AG09319 (cell line): ENCODE measurements around the gene SRBD1.

Experiments
- DNase-seq: peaks from one replicate; pipeline ENCODE4 v3.0.0-alpha.2; 2010; ENCODE audit warnings: low read depth; ENCODE audit errors: extremely low read depth
- TF ChIP-seq, protein P1 (sequence below): IDR thresholded peaks from 2 replicates; pipeline ENCODE4 v1.5.1; 2011; ENCODE audit warnings: low read depth, mild to moderate bottlenecking, inconsistent platforms, low read length, moderate library complexity

SRBD1 gene

DNA sequence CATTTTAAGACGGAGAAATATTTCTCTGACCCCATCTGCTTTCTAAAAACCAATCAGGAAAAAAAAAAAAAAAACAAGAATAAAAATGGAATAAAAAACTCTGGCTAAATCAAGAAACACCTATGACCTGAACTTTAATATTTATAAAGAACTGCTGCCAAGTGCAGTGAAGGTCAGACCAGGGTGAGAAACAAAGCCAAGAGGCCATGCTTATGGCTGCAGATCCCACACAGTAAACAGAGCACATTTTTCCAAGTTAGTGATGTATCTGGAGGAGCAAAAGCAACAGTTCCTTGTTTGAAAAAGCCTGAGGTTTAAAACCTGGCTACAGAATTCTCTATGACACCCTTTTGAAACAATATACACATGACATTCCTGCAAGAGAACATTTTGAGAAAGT, 242.3 kb downstream of the SRBD1 start:
- TF ChIP-seq, protein P1, sequence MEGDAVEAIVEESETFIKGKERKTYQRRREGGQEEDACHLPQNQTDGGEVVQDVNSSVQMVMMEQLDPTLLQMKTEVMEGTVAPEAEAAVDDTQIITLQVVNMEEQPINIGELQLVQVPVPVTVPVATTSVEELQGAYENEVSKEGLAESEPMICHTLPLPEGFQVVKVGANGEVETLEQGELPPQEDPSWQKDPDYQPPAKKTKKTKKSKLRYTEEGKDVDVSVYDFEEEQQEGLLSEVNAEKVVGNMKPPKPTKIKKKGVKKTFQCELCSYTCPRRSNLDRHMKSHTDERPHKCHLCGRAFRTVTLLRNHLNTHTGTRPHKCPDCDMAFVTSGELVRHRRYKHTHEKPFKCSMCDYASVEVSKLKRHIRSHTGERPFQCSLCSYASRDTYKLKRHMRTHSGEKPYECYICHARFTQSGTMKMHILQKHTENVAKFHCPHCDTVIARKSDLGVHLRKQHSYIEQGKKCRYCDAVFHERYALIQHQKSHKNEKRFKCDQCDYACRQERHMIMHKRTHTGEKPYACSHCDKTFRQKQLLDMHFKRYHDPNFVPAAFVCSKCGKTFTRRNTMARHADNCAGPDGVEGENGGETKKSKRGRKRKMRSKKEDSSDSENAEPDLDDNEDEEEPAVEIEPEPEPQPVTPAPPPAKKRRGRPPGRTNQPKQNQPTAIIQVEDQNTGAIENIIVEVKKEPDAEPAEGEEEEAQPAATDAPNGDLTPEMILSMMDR: no peak
- DNase-seq: no peak

DNA sequence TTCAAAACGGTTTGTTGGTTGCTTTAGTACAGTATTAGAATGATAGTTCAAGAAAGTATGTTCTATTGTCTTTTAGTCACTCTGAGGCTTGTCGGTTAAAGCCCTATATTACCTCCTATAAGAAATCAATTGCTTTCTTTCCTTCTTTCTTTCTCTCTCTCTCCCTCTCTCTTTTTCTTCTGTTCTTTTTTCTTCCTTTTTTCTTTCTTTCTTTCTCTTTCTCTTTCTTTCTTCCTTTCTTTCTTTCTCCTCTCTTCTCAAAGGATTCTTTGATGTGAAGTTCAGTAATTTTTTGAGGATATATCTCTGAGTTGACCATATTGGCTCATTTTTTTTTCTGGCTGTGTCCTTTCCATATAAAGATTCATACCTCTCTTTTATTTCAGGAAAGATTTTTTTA, 249.4 kb downstream of the SRBD1 start:
- DNase-seq: no peak
- TF ChIP-seq, protein P1: no peak

DNA sequence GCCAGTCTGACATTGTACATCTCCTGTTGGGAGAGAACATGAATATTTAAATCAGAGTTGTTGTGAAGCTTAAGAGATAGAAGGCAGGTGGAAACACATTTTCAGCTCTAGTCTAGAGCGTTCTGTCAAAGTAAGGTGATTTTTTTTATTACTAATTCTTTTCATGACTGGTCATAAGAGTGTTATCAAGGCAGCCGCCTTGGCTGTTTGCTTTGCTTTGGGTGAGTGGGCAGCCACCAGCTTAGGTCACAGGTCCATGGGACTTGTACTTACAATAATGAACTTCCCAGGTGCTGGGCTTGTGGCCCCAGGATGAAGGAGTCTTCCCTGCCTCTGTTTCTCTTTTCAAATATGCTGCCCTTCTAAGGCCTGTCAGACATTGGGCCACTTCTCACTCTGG, 256.3 kb downstream of the SRBD1 start:
- no peak for DNase-seq
- TF ChIP-seq, protein P1: no peak

DNA sequence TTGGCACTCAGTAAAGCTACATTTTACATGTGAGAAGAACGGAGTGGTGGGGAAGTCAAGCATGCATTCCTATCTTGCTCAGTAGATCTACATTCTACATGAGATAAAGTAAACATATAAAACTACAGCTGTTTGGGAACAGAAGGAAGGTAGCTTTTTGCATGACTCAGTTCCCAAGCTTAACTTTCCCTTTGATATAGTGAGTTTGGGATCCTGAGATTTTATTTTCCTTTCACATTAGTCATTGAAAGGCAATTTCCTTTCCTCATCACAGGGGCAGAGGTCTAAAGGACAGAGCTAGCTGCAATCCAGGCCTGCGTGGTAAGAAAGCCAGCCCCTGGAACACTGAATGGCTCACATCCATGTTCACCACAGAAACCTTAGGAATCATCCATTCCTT, 257.2 kb downstream of the SRBD1 start:
- TF ChIP-seq, protein P1: no peak
- peak; percentile 75 for DNase-seq

DNA sequence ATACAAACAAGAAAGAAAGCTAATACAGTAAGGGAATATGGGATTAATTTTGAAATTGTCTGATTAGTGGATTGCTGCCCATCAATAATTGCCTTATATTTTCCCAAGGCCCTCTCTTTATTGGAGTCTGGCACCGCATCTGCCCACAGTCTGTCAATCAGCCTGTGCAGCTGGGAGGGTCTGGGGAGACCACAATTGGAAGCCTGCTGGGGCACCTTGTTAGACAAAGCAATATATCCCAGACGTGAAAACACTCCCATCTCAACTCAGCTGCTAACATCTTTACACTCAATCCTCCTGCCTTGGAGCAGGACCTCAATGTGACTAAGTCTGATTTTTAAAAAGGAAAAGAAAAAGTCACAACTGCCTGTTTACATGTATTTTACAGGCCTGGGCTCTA, 258.6 kb downstream of the SRBD1 start:
- TF ChIP-seq, protein P1: no peak
- DNase-seq: no peak

DNA sequence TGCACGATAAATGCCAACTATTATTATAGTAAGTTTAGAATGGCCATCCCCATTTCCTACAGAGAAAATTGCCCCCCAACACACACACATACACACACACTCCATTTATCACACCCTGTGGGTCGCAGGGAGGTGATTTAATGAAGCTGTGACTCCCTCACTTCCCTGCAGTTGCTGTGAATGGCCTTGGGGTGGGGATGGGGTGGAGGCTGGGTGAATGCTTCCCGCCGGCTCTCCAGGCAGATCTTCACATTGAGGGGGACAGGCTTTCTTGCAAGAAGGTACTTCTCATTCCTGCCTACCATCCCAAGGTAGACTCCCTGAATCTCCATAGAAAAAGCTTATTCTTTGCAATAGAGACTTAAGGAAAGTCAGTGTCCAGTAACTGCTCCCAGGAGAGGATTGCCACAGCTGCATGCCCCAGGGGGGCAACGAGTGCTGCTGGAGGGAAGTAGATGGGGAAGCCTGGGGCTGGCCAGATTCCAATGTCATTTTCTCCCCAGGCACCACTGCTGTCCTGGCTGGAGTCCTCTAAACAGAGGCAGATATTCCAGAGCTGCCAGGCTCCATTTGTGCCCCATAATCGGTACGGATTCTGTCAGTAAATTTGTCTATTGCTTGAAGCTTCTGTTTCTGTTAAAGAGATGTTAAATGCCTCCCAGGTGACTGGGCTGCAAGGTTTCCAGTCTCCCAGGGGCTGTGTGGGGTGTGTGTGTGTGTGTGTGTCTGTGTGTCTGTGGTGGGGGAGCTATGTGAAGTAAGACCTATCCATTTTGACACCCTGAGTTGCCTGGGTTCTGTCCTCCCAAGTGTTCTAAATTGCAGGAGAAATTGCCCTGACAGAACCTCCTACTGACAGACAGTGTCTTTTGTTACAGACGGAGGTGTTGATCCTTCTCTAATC, 265.5 kb downstream of the SRBD1 start:
- TF ChIP-seq, protein P1: no peak
- DNase-seq: no peak

DNA sequence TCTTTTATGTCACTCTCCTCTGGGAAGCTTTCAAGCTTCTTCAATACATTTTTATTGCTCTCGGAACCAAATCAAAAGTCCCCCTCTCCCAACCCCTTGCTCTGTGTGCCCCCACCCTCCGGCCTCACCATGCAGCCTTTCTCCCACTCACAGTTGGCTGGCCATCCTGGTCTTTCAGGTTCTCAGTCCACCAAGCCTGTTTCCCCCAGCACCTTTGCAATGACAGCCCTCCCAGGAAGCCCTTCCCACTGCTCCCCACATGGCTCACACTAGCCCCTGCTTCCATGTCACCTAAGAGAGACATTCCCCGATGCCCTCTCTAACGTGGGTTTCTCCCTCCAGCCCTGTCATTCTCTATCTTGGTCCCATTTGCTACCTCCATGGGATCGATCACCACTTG, 266.6 kb downstream of the SRBD1 start:
- DNase-seq: no peak
- TF ChIP-seq, protein P1: no peak
